ENCODE data around the gene RNF41.

The RNF41 gene

GRCh38 chr12:56248711-56249110 is 27.0 kb upstream of the RNF41 start:
- Histone ChIP-seq H3K36me3 (ENCODE audit: control insufficient read depth in 4 of 4, insufficient read depth in 4 of 4, low read length in 3 of 4) (peaks cover 13 to 83% (median 59%) of the 10 kb centered on the region in 4 experiments), H3K4me1 (ENCODE audit: control extremely low read depth in 1 of 4, control insufficient read depth in 4 of 4, insufficient read depth in 4 of 4, low read length in 3 of 4) (no peaks in the 10 kb centered on the region), H3K4me3 (ENCODE audit: control insufficient read depth in 1 of 7, extremely low read depth in 1 of 7, insufficient read depth in 4 of 7, low read depth in 2 of 7, low read length in 6 of 7) (no peak overlapping the region), H3K27ac (ENCODE audit: insufficient read depth in 1 of 2, low read depth in 1 of 2, low read length in 2 of 2, poor library complexity in 1 of 2, severe bottlenecking in 2 of 2) (no peak overlapping the region), H3K27me3 (replicated peaks in 2 of 5; ENCODE audit: control insufficient read depth in 4 of 5, insufficient read depth in 5 of 5, low read length in 4 of 5) (no peaks in the 10 kb centered on the region), H3K9me3 (ENCODE audit: control extremely low read depth in 1 of 5, control insufficient read depth in 4 of 5, insufficient read depth in 2 of 5, low read depth in 1 of 5, low read length in 4 of 5) (no peaks in the 10 kb centered on the region)
- DNase-seq: no peak
- POLR2A ChIA-PET: interaction anchor here (1.1 kb wide), 1 partner anchor 12 kb away, joined by 3 read pairs; no protein-coding TSS in a partner anchor
- CTCF ChIA-PET: interaction anchor here (0.8 to 2.3 kb wide), 5 partner anchors 10 to 45 kb away, joined by 3 to 8 read pairs (median 3); partner anchors contain the start of gene ANKRD52
- 98% methylated on average over 8 of the region's 8 CpGs for WGBS (ENCODE audit: insufficient coverage)

DNA sequence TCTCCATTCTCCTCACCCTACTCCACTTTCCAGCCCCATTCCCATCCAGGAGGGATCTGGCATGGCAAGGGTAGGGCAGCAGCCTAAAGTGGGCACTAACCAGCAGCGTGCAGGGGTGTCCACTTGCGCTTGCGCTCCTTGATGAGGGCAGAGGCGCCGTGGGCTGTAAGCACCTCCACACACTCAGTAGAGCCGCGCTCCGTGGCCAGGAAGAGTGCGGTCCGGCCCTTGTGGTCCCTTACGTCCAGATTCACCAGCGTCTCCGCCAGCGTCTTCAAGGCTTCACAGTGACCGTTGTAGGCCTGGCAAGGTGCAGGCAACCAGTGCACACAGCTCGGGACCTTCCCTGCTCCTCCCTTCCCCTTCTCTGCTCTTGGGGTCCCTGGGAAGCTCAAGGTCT is 26.2 kb upstream of the RNF41 start:
- over 99% methylated on average over 16 of the region's 16 CpGs for WGBS (ENCODE audit: insufficient coverage)
- no peaks in the 10 kb centered on the region for H3K4me1 ChIP-seq (ENCODE audit: control extremely low read depth in 1 of 4, control insufficient read depth in 4 of 4, insufficient read depth in 4 of 4, low read length in 3 of 4)
- H3K27me3 ChIP-seq (replicated peaks in 2 of 5; ENCODE audit: control insufficient read depth in 4 of 5, insufficient read depth in 5 of 5, low read length in 4 of 5): no peaks in the 10 kb centered on the region
- peaks cover 12 to 83% (median 60%) of the 10 kb centered on the region in 4 experiments for H3K36me3 ChIP-seq (ENCODE audit: control insufficient read depth in 4 of 4, insufficient read depth in 4 of 4, low read length in 3 of 4)
- CTCF ChIA-PET: interaction anchor here (0.6 to 2.8 kb wide), 8 partner anchors 8 to 56 kb away, joined by 3 to 14 read pairs (median 4); partner anchors contain the start of genes ANKRD52 and RNF41
- POLR2A ChIA-PET: interaction anchor here (1.1 kb wide), 1 partner anchor 12 kb away, joined by 3 read pairs; no protein-coding TSS in a partner anchor
- no peaks in the 10 kb centered on the region for H3K9me3 ChIP-seq (ENCODE audit: control extremely low read depth in 1 of 5, control insufficient read depth in 4 of 5, insufficient read depth in 2 of 5, low read depth in 1 of 5, low read length in 4 of 5)
- no peak overlapping the region for H3K4me3 ChIP-seq (ENCODE audit: control insufficient read depth in 1 of 7, extremely low read depth in 1 of 7, insufficient read depth in 4 of 7, low read depth in 2 of 7, low read length in 6 of 7)
- H3K27ac ChIP-seq (ENCODE audit: insufficient read depth in 1 of 2, low read depth in 1 of 2, low read length in 2 of 2, poor library complexity in 1 of 2, severe bottlenecking in 2 of 2): no peak overlapping the region
- DNase-seq: no peak

DNA sequence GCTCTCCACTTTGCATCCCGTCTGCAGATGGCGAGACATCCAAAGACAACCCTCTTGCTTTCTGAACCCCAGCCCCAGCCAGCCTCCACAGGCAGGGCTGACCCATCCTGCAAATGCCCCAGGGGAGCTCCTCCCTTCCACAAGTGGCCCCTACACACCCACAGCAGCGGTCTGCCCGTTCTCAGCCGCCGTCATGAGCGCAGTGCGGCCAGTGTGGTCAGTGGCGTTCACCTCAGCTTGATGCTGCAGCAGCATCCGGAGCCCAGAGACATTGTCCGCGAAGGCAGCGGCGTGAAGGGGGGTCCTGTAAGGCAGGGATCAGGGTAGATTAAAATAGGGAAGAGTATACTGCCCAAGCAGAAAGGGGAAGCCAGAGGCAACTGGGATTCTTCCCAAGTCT is 22.8 kb upstream of the RNF41 start:
- H3K4me1 ChIP-seq (ENCODE audit: control extremely low read depth in 1 of 4, control insufficient read depth in 4 of 4, insufficient read depth in 4 of 4, low read length in 3 of 4): peaks cover 0 to 4% (median 0%) of the 10 kb centered on the region in 4 experiments
- CTCF ChIA-PET: interaction anchor here (1.2 kb wide), 1 partner anchor 11 kb away, joined by 4 read pairs; no protein-coding TSS in a partner anchor

GRCh38 chr12:56243731-56244181 is 22.0 kb upstream of the RNF41 start:
- no peaks in the 10 kb centered on the region for H3K9me3 ChIP-seq (ENCODE audit: control extremely low read depth in 1 of 5, control insufficient read depth in 4 of 5, insufficient read depth in 2 of 5, low read depth in 1 of 5, low read length in 4 of 5)
- H3K27me3 ChIP-seq (replicated peaks in 2 of 5; ENCODE audit: control insufficient read depth in 4 of 5, insufficient read depth in 5 of 5, low read length in 4 of 5): no peaks in the 10 kb centered on the region
- peaks cover 10 to 89% (median 61%) of the 10 kb centered on the region in 4 experiments for H3K36me3 ChIP-seq (ENCODE audit: control insufficient read depth in 4 of 4, insufficient read depth in 4 of 4, low read length in 3 of 4)
- ChIA-PET POLR2A (no interaction called here), CTCF (interaction anchor here (1.2 kb wide), 1 partner anchor 12 kb away, joined by 4 read pairs; no protein-coding TSS in a partner anchor)
- peak overlapping the region in 1 of 2 experiments; percentile 52 for H3K27ac ChIP-seq (ENCODE audit: insufficient read depth in 1 of 2, low read depth in 1 of 2, low read length in 2 of 2, poor library complexity in 1 of 2, severe bottlenecking in 2 of 2)
- H3K4me3 ChIP-seq (ENCODE audit: control insufficient read depth in 1 of 7, extremely low read depth in 1 of 7, insufficient read depth in 4 of 7, low read depth in 2 of 7, low read length in 6 of 7): no peak overlapping the region
- DNase-seq: peak in 2 of 3 donors; percentile 53 to 63
- H3K4me1 ChIP-seq (ENCODE audit: control extremely low read depth in 1 of 4, control insufficient read depth in 4 of 4, insufficient read depth in 4 of 4, low read length in 3 of 4): peaks cover 0 to 4% (median 0%) of the 10 kb centered on the region in 4 experiments
- WGBS (ENCODE audit: insufficient coverage): no CpG with 5 or more reads among the region's 3 CpGs

More for the DNA sequence above, 22.8 kb upstream of the RNF41 start:
- peaks cover 10 to 89% (median 64%) of the 10 kb centered on the region in 4 experiments for H3K36me3 ChIP-seq (ENCODE audit: control insufficient read depth in 4 of 4, insufficient read depth in 4 of 4, low read length in 3 of 4)
- WGBS (ENCODE audit: insufficient coverage): 100% methylated on average over 13 of the region's 14 CpGs
- no peaks in the 10 kb centered on the region for H3K9me3 ChIP-seq (ENCODE audit: control extremely low read depth in 1 of 5, control insufficient read depth in 4 of 5, insufficient read depth in 2 of 5, low read depth in 1 of 5, low read length in 4 of 5)
- POLR2A ChIA-PET: no interaction called here
- peak overlapping the region in 1 of 2 experiments; percentile 5 for H3K27ac ChIP-seq (ENCODE audit: insufficient read depth in 1 of 2, low read depth in 1 of 2, low read length in 2 of 2, poor library complexity in 1 of 2, severe bottlenecking in 2 of 2)
- no peak overlapping the region for H3K4me3 ChIP-seq (ENCODE audit: control insufficient read depth in 1 of 7, extremely low read depth in 1 of 7, insufficient read depth in 4 of 7, low read depth in 2 of 7, low read length in 6 of 7)
- no peaks in the 10 kb centered on the region for H3K27me3 ChIP-seq (replicated peaks in 2 of 5; ENCODE audit: control insufficient read depth in 4 of 5, insufficient read depth in 5 of 5, low read length in 4 of 5)
- DNase-seq: no peak

- no peak overlapping the region for H3K27ac ChIP-seq (ENCODE audit: insufficient read depth in 1 of 2, low read depth in 1 of 2, low read length in 2 of 2, poor library complexity in 1 of 2, severe bottlenecking in 2 of 2)
- peaks cover 10 to 84% (median 57%) of the 10 kb centered on the region in 4 experiments for H3K36me3 ChIP-seq (ENCODE audit: control insufficient read depth in 4 of 4, insufficient read depth in 4 of 4, low read length in 3 of 4)
- DNase-seq: no peak
- CTCF ChIA-PET: interaction anchor here (1.4 kb wide), 1 partner anchor 15 kb away, joined by 5 read pairs; the partner anchor contains the start of gene ANKRD52
- POLR2A ChIA-PET: no interaction called here
- WGBS (ENCODE audit: insufficient coverage): 100% methylated on average over 7 of the region's 13 CpGs
- no peak overlapping the region for H3K4me3 ChIP-seq (ENCODE audit: control insufficient read depth in 1 of 7, extremely low read depth in 1 of 7, insufficient read depth in 4 of 7, low read depth in 2 of 7, low read length in 6 of 7)
- H3K4me1 ChIP-seq (ENCODE audit: control extremely low read depth in 1 of 4, control insufficient read depth in 4 of 4, insufficient read depth in 4 of 4, low read length in 3 of 4): peaks cover 0 to 4% (median 0%) of the 10 kb centered on the region in 4 experiments
- no peaks in the 10 kb centered on the region for H3K27me3 ChIP-seq (replicated peaks in 2 of 5; ENCODE audit: control insufficient read depth in 4 of 5, insufficient read depth in 5 of 5, low read length in 4 of 5)
- no peaks in the 10 kb centered on the region for H3K9me3 ChIP-seq (ENCODE audit: control extremely low read depth in 1 of 5, control insufficient read depth in 4 of 5, insufficient read depth in 2 of 5, low read depth in 1 of 5, low read length in 4 of 5)
Measured at GRCh38 chr12:56242986-56243385, 21.3 kb upstream of the RNF41 start.

DNA sequence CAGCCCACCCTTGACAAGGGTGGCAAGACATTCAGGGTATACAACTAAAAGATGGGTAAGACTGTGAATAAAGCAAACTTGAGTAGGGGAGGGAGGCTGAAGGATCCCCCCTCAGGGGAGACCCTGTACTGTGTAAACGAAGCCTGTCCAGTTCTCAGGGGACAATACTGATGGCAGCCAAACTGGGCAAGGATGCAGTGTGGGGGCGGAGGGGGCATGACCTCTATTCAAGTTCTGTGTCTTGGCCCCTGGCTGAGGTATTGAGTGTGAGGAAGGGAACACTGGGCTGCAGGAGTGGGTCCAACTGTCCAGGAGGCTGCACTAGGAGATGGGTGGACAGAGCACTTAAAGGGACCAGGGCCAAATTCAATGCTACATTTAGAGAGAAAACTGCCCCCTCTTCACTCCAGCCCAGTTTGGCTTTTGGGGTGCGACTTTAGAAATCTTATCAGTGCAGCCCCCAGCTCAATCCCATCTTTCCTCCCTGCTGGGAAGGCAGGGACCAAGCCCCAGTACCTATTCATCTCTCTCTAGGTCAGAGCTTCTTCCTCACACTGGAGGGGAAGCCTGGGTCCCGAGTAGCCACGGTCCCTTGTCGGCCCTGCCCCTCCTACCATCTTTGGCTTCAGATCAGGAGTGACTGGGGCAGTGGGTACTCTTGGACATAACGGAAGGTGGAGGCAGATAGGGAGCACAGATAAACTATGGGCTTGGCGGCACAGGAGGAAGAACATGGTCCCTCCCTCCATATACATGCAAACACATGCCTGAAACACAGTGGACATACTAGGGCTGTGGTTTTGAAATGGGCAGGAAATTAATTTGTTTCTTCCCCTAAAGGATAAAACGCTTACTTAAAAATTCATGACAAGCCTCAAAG is 19.9 kb upstream of the RNF41 start:
- CTCF ChIA-PET: interaction anchor here (1.4 kb wide), 1 partner anchor 16 kb away, joined by 5 read pairs; the partner anchor contains the start of gene ANKRD52

More for the DNA sequence above, 19.9 kb upstream of the RNF41 start:
- no peak overlapping the region for H3K4me3 ChIP-seq (ENCODE audit: control insufficient read depth in 1 of 7, extremely low read depth in 1 of 7, insufficient read depth in 4 of 7, low read depth in 2 of 7, low read length in 6 of 7)
- H3K27me3 ChIP-seq (replicated peaks in 2 of 5; ENCODE audit: control insufficient read depth in 4 of 5, insufficient read depth in 5 of 5, low read length in 4 of 5): no peaks in the 10 kb centered on the region
- 91% methylated on average over 4 of the region's 9 CpGs for WGBS (ENCODE audit: insufficient coverage)
- peak overlapping the region in 1 of 2 experiments; percentile 32 for H3K27ac ChIP-seq (ENCODE audit: insufficient read depth in 1 of 2, low read depth in 1 of 2, low read length in 2 of 2, poor library complexity in 1 of 2, severe bottlenecking in 2 of 2)
- H3K36me3 ChIP-seq (ENCODE audit: control insufficient read depth in 4 of 4, insufficient read depth in 4 of 4, low read length in 3 of 4): peaks cover 8 to 81% (median 59%) of the 10 kb centered on the region in 4 experiments
- H3K4me1 ChIP-seq (ENCODE audit: control extremely low read depth in 1 of 4, control insufficient read depth in 4 of 4, insufficient read depth in 4 of 4, low read length in 3 of 4): peaks cover 0 to 4% (median 0%) of the 10 kb centered on the region in 4 experiments
- no peaks in the 10 kb centered on the region for H3K9me3 ChIP-seq (ENCODE audit: control extremely low read depth in 1 of 5, control insufficient read depth in 4 of 5, insufficient read depth in 2 of 5, low read depth in 1 of 5, low read length in 4 of 5)
- POLR2A ChIA-PET: no interaction called here
- no peak for DNase-seq

All from common myeloid progenitor, CD34-positive (primary cell).